A673 (cell line): ENCODE results near the gene DCUN1D4.

ENCODE experiments used
- EZH2 ChIP-seq: fragments of 200-600 bp; sonication (generic); IDR thresholded peaks from 2 replicates; pipeline ENCODE4 v1.6.1; 2017; ENCODE audit warnings: borderline replicate concordance, low read depth, mild to moderate bottlenecking, mixed read lengths, antibody characterized with exemption, low read length; ENCODE audit not compliant: poor library complexity, severe bottlenecking
- TF ChIP-seq, protein P1 (sequence below): fragments of 300-800, 200-600 bp; sonication (generic); conservative IDR thresholded peaks from 2 replicates; pipeline ENCODE4 v1.5.1; 2017; ENCODE audit warnings: low read depth, mild to moderate bottlenecking, antibody characterized with exemption, low read length, moderate library complexity, mixed read lengths

GRCh38 chr4:51855751-51856150 lies 12.8 kb downstream of the DCUN1D4 start:
- TF ChIP-seq, protein P1, sequence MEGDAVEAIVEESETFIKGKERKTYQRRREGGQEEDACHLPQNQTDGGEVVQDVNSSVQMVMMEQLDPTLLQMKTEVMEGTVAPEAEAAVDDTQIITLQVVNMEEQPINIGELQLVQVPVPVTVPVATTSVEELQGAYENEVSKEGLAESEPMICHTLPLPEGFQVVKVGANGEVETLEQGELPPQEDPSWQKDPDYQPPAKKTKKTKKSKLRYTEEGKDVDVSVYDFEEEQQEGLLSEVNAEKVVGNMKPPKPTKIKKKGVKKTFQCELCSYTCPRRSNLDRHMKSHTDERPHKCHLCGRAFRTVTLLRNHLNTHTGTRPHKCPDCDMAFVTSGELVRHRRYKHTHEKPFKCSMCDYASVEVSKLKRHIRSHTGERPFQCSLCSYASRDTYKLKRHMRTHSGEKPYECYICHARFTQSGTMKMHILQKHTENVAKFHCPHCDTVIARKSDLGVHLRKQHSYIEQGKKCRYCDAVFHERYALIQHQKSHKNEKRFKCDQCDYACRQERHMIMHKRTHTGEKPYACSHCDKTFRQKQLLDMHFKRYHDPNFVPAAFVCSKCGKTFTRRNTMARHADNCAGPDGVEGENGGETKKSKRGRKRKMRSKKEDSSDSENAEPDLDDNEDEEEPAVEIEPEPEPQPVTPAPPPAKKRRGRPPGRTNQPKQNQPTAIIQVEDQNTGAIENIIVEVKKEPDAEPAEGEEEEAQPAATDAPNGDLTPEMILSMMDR, result no peak
- TF ChIP-seq EZH2, result no peak
